D721Med (cell line): Measurements from ENCODE around the gene PRKG1.

Experiments used
- DNase-seq: peaks from one replicate; pipeline ENCODE4 v3.0.0; 2011; ENCODE audit warnings: low spot score; ENCODE audit not compliant: insufficient read length
- FAIRE-seq: peaks from 2 replicates; lab custom pipeline; 2011; peaks lifted over from hg19 to GRCh38; lab: Jason Lieb, UNC
- CTCF ChIP-seq: IDR thresholded peaks from 2 replicates; pipeline ENCODE4 v1.5.1; 2012; ENCODE audit warnings: mild to moderate bottlenecking, control low read depth; ENCODE audit not compliant: insufficient read depth; ENCODE audit errors: missing control alignments

PRKG1 gene

DNA sequence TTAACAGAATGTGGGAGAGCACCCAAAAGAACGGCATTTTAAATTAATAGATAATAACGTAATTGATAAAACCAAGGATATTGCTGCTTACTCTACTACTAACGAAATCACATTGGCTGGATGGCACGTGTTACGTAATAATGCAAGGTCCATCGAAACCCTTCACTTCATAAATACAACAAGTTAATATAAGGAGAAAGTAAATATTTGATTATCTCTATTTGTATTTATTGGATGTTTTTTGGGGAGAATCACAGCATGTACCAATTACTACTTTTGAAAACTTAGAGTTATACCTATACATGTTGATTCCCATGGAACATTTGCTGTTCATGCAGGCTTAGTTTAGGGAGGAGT, 1.6 kb downstream of the PRKG1 start:
- DNase-seq (no peak), FAIRE-seq (no peak)
- no peak for TF ChIP-seq CTCF

DNA sequence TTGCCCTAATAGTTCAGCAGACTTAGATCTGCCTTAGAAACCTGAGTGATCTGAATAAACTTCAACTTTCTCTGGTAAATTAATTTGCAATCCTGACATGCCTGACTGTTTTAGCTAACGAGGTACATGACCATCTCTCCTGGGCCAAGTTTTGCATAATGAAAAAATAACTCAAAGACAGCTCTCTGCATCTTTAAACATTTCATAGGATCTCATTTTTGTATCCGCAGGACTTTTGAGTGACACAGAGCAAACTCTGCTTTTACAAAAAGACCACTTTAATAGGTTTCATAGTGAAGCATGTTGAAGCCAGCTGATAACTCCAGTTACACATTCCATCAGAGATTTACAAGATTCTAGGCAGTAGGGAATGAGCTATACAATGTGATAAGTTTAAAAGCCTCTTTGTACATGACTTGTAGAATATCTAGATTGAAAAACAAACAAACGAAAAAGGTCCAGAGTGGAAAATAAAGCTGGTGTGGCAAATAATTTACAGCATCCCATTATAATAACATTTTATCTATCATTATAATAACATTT, 2.1 kb downstream of the PRKG1 start:
- FAIRE-seq, result no peak
- TF ChIP-seq CTCF, result no peak
- DNase-seq, result no peak

GRCh38 chr10:51077074-51077473, 2.8 kb downstream of the PRKG1 start:
- no peak for TF ChIP-seq CTCF
- FAIRE-seq, result no peak
- no peak for DNase-seq

DNA sequence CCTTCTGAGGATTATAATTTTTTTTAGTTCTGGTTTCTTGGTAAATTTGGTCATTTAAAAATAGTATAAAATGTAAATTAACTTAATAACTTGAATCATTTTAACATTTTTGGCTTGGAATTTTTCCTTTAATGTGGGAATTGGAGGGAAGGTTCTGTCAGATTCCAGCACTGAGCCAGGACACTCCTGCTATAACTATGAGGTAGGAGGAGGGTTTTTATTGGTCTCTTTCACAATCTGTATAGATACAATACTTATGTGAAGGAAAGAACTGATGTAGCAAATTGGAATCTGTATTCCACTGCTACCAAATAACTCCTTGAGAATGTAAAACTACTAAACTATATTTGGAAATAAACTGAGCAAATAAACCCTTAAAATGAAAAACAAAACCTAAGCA, 3.2 kb downstream of the PRKG1 start:
- no peak for TF ChIP-seq CTCF
- no peak for DNase-seq
- no peak for FAIRE-seq

- no peak for DNase-seq
- no peak for FAIRE-seq
- no peak for TF ChIP-seq CTCF
These were observed 5.0 kb downstream of the PRKG1 start for GRCh38 chr10:51079331-51079730.

- FAIRE-seq (no peak), DNase-seq (no peak)
- no peak for TF ChIP-seq CTCF
These were observed 5.5 kb downstream of the PRKG1 start for GRCh38 chr10:51079766-51080165.

GRCh38 chr10:51080311-51081006, 6.2 kb downstream of the PRKG1 start:
- no peak for FAIRE-seq
- TF ChIP-seq CTCF, result no peak
- DNase-seq, result no peak
